Uterus (tissue), 2 donors: ENCODE results near the gene SPTLC2.

Experiments
- CTCF ChIP-seq, 4 experiments: fragments of 200-600 bp in 2 of 4; fragments of 450-650 bp in 2 of 4; sonication (generic) in 2 of 4; IDR thresholded peaks; one replicate each; pipeline ENCODE4 v1.5.1; 2016 to 2019; ENCODE audit warnings: antibody characterized with exemption in 4 of 4, mild to moderate bottlenecking in 2 of 4, moderate library complexity in 1 of 4
- POLR2A ChIP-seq, 2 donors: fragments of 450-650 bp; IDR thresholded peaks; one replicate each; pipeline ENCODE4 v1.6.1; 2016; ENCODE audit warnings: antibody characterized with exemption in 2 of 2, mild to moderate bottlenecking in 1 of 2, moderate library complexity in 1 of 2

GRCh38 chr14:77574446-77575115, 41.9 kb downstream of the SPTLC2 start:
- TF ChIP-seq CTCF (IDR thresholded peaks at IDR 0.05) (no peak), POLR2A (IDR thresholded peaks at IDR 0.05) (no peak)
